K562 (cell line): ENCODE results near the gene FITM1. TPM values are rescaled to one million over a fixed set of nuclear protein-coding genes. Genes with fewer than 3 reads are reported as not detected.

ENCODE experiments used
- EGR1 ChIP-seq: fragments of 450-650 bp; conservative IDR thresholded peaks from 2 replicates; pipeline ENCODE4 v1.6.1; 2017; ENCODE audit warnings: mild to moderate bottlenecking
- LARP7 ChIP-seq: fragments of 450-650 bp; IDR thresholded peaks from 2 replicates; pipeline ENCODE4 v1.6.1; 2016
- PRDM10 ChIP-seq: fragments of 450-650 bp; IDR thresholded peaks from 2 replicates; pipeline ENCODE4 v1.6.1; 2018; ENCODE audit not compliant: partially characterized antibody
- polyA plus RNA-seq, 8 experiments: library from polyadenylated mRNA; depleted of rRNA in 4 of 8; stranded (reverse) in 5 of 8; unstranded in 3 of 8; fragments of >200 nt; fragmentation: Nextera tagmentation in 2 of 8; fragmentation: Illumina TruSeq in 1 of 8; extraction: Ambion mirVana in 2 of 8; extraction: Trizol in 1 of 8; gene quantifications; 2 replicates each; pipeline versions ENCODE4 v1.2.1 to v1.2.3, GENCODE V29; 2011 to 2014; ENCODE audit warnings: inconsistent platforms in 1 of 8, missing spikeins in 1 of 8
- total RNA-seq, 7 experiments: library from RNA; depleted of rRNA in 6 of 7; stranded (reverse); fragments of >200 nt in 6 of 7; fragmentation: Illumina TruSeq in 2 of 7; extraction: Trizol in 2 of 7; gene quantifications; 2 replicates each; pipeline versions ENCODE4 v1.2.1 to v1.2.3, GENCODE V29; 2011 to 2021; ENCODE audit warnings: low replicate concordance in 1 of 7

The FITM1 gene
- total and polyA plus RNA-seq, 9 of the 15 experiments (the other 6 are each of a cell fraction or from before 2014, with no cell fraction given), result 0.09 to 0.20 TPM; not detected in 7

- peak; percentile 69 for TF ChIP-seq PRDM10
- 0 out of 2 replicates have a peak, but pooled peaks have one; percentile 71 for TF ChIP-seq LARP7
- TF ChIP-seq EGR1, result no peak
Observed at GRCh38 chr14:24093207-24093900, 37.1 kb upstream of the FITM1 start (continued).
